Activated T-cell treated with anti-CD3 and anti-CD28 coated beads for 1 hour (primary cell): Measurements from ENCODE around the gene DMP1.
"Not testable (repeated sequence)": the region's sequence is repeated elsewhere in the genome, so short reads cannot be mapped to it uniquely, and the experiment has no call there.

Source experiments
- DNase-seq: peaks from one replicate; pipeline ENCODE4 v3.0.0-alpha.2; 2020; ENCODE audit warnings: low read depth

The DMP1 gene

DNA sequence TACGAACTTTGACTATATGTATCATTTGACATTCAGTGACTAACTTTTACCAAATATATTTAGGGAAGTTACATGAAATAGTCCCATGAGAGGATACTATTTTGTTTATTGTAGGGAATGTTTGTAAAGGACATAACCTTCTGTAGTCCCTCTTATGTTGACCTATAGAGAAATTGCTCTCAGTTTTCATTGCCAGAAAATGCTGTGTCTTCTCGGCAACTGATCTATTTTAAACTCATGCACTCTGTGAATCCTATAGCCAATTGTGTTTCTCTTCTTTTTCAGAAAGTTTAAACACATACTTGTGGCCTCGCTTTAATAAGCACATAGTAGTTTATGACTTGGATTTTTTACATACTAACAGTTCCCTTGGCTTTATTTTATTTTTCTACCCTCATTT is 38.2 kb downstream of the DMP1 start:
- no peak for DNase-seq

DNA sequence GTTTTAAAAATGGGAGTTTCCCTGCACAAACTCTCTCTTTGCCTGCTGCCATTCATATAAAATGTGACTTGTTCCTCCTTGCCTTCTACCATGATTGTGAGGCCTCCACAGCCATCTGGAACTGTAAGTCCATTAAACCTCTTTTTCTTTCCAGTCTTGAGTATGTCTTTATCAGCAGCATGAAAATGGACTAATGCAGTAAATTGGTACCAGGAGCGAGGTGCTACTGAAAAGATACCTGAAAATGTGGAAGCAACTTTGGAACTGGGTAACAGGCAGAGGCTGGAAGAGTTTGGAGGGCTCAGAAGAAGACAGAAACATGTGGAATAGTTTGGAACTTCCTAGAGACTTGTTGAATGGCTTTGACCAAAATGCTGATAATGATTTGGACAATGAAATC is 40.9 kb downstream of the DMP1 start:
- not testable (repeated sequence) for DNase-seq

DNA sequence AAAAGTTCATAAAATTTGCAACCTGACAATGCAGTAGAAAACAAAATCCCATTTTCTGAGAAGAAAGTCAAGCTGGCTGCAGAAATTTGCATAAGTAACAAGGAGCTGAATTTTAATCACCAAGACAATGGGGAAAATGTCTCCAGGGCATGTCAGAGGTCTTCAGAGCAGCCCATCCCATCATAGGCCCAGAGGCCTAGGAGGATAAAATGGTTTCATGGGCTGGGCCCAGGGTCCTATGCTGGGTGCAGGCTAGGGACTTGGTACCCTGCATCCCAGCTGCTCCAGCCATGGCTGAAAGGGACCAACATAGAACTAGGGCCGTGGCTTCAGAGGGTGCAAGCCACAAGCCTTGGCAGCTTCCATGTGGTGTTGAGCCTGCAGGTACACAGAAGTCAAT is 42.0 kb downstream of the DMP1 start:
- not testable (repeated sequence) for DNase-seq

DNA sequence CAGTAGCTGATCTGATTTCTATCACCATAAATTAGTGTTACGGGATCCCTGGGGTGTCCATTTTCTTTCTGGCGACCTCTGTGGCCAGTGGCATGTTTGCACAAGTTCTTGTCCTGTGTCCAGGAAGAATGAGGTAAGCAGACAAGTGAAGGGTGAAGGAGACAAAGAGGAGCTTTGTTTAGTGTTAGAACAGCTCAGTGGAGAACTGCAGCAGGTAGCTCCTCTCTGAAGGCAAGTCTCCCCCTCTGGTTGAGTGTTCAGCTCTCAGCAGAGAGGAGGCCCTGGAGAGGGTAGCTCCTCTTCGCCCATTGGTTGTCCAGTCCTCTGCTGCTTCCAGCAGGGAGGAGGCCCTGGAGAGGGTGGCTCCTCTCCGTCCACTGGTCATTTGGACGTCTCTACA is 47.2 kb downstream of the DMP1 start:
- no peak for DNase-seq

DNA sequence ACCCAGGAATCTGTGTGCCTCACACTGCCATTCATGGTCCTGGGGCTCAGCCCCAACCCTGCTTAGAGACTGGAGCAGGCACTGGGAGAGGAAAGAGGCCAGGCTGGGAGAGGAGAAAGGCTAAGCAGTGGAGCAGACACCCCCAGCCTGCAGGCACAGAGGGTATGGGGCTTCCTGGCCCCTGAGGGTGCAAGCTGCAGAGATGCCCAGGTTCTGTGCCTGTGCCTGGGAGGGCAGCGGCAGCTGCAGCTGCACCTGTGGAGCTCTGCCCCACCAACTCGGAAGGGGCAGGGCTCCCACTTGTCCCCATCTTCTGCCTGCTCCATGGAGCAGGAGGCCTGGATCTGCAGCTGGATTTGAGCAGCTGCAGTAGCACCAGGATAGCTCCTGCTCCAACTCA is 47.9 kb downstream of the DMP1 start:
- no peak for DNase-seq

DNA sequence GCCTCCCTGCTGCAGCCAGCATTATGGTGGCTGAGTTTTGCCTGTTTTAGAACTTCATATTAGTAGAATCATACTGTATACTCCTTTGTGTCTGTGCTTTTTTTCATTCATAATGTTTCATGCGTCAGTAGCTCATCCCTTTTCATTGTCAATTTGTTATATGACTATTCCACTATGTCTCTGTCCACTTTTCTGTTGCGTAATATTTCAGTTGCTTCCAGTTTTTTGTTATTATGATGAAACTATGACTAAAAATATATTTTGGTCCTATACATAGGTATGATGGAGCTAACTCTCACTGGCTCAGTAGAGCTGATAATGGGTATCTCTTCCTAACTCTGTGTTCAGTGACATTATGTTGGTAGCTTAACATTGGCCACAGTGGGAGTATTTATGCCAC is 48.3 kb downstream of the DMP1 start:
- no peak for DNase-seq

DNA sequence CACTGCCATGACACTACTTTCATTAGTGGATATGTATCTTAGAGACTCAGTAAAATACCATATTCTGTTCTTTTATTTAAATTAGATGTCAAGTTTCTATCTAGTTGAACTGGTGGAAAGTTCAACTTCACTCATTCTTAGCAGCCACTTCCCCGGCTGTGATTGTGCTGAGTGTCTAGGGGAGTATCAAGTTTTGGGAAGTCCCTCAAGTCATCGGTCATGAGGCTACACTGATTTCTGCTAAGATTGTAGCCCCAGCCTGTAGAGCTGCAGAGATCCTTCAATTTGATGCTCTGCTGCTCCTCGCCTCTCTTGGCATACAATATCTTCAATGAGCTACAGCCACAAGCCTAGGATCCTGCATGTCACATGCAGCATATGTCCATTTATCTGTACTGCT is 53.9 kb downstream of the DMP1 start:
- DNase-seq: no peak

DNA sequence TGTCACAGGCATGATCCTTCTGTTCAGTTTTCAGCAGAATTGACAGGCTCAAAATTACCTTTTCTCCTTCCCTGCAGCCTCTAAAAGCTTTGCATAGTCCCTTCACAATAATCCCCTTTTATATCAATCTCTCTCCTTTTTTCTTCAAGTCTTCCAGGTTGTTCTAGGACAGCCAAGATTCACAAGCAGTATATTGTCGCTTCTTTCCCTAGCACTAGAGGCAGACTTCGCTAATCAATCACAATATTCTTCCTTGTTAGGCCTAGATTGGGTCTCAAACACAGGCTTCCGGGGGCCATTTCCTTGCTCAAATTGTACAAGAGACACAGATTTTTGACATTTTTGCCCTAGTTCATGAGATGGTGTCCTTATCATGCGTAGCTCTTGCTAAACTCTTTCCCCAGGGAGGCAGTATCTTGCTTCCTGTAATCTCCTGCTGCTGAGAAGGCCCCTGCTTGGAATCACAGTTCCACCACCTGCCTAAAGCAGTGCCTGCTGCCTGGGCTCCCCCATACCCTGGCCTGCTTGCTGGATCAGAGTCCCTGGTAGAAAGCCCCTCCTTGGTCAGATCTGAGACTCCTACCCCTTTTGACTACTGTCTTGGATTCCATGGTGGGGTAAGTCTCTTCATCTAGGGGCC is 57.3 kb downstream of the DMP1 start:
- no peak for DNase-seq
